GM12878 (cell line): Measurements from ENCODE around the gene AMMECR1.

ENCODE experiments used
- ATF7 ChIP-seq: fragments of 450-650 bp; IDR thresholded peaks from 2 replicates; pipeline ENCODE4 v1.6.1; 2016; ENCODE audit warnings: low read depth, mild to moderate bottlenecking
- CBFB ChIP-seq: IDR thresholded peaks from 2 replicates; pipeline ENCODE4 v1.6.1; 2016; ENCODE audit warnings: antibody characterized with exemption, low read depth
- CHD1 ChIP-seq: IDR thresholded peaks from 2 replicates; pipeline ENCODE4 v1.6.1; 2012; ENCODE audit warnings: low read depth, low read length, improper control_type of control experiment
- EP300 ChIP-seq, 2 experiments: fragments of 150-350 bp in 1 of 2; IDR thresholded peaks; 2 replicates each; pipeline ENCODE4 v1.6.1; 2011 to 2012; ENCODE audit warnings: low read depth in 2 of 2, low read length in 2 of 2, borderline replicate concordance in 1 of 2, improper control_type of control experiment in 1 of 2, inconsistent platforms in 1 of 2; ENCODE audit not compliant: control insufficient read depth in 1 of 2
- JUND ChIP-seq: IDR thresholded peaks from 2 replicates; pipeline ENCODE4 v1.6.1; 2012; ENCODE audit warnings: low read depth, mild to moderate bottlenecking, low read length, improper control_type of control experiment, moderate library complexity
- POLR2AphosphoS5 ChIP-seq: IDR thresholded peaks from 2 replicates; pipeline ENCODE4 v1.6.1; 2011; ENCODE audit warnings: mild to moderate bottlenecking, low read length, inconsistent platforms
- SRF ChIP-seq, 2 experiments: IDR thresholded peaks; 2 replicates each; pipeline ENCODE4 v1.6.1; 2011; ENCODE audit warnings: low read depth in 2 of 2, low read length in 2 of 2, mild to moderate bottlenecking in 1 of 2, moderate library complexity in 1 of 2
- TARDBP ChIP-seq: IDR thresholded peaks from 2 replicates; pipeline ENCODE4 v1.6.1; 2016; ENCODE audit warnings: borderline replicate concordance
- YY1 ChIP-seq: IDR thresholded peaks from 2 replicates; pipeline ENCODE4 v1.6.1; 2011; ENCODE audit warnings: low read depth, mild to moderate bottlenecking, low read length
- TF ChIP-seq, protein P1 (sequence below), 3 experiments: IDR thresholded peaks in 2 of 3; conservative IDR thresholded peaks in 1 of 3; 2 replicates each; pipeline ENCODE4 v1.5.1; 2011; ENCODE audit warnings: low read depth in 3 of 3, low read length in 3 of 3, mild to moderate bottlenecking in 3 of 3, control low read depth in 2 of 3, moderate library complexity in 2 of 3, inconsistent platforms in 1 of 3, mixed read lengths in 1 of 3; ENCODE audit not compliant: control insufficient read depth in 2 of 3, insufficient read depth in 1 of 3; ENCODE audit errors: extremely low read depth in 1 of 3
- TF ChIP-seq, protein P2 (sequence below): IDR thresholded peaks from 2 replicates; pipeline ENCODE4 v1.6.1; 2012; ENCODE audit warnings: mild to moderate bottlenecking, low read depth, low read length
- TF ChIP-seq, protein P3 (sequence below): fragments of 450-650 bp; IDR thresholded peaks from 2 replicates; pipeline ENCODE4 v1.6.1; 2016; ENCODE audit warnings: mild to moderate bottlenecking, moderate library complexity, borderline replicate concordance
- TF ChIP-seq, protein P4 (sequence below): IDR thresholded peaks from 2 replicates; pipeline ENCODE4 v1.6.1; 2012; ENCODE audit warnings: low read depth, low read length, improper control_type of control experiment

DNA sequence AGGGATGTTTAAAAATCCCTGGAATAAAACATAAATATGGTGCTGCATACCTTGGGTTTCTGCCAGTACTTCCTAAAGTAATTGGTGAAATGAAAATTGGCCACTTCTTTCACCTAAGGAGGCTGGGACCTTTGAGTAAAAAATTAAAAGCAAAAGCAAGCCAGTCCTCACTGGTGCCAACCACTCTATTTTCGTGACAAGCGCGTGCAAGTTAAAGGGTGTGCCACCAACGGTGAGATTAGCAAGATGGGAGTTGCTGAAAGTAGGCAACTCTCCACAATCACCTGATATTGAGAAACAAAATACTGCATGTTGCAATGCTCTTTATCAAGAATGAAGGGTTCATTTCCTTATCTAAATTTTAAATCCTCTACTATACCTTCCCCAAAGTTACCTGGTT lies 21.1 kb upstream of the AMMECR1 start:
- TF ChIP-seq EP300 (IDR thresholded peaks at IDR 0.05; ENCODE audit: borderline replicate concordance in 1 of 2, control insufficient read depth in 1 of 2, low read depth in 2 of 2, low read length in 2 of 2) (no peak), ATF7 (no peak), CHD1 (no peak), YY1 (no peak), CBFB (no peak), POLR2AphosphoS5 (no peak), JUND (no peak), TARDBP (no peak), SRF (IDR thresholded peaks at IDR 0.05; ENCODE audit: low read depth in 2 of 2, low read length in 2 of 2) (no peak)
- TF ChIP-seq, protein P1, sequence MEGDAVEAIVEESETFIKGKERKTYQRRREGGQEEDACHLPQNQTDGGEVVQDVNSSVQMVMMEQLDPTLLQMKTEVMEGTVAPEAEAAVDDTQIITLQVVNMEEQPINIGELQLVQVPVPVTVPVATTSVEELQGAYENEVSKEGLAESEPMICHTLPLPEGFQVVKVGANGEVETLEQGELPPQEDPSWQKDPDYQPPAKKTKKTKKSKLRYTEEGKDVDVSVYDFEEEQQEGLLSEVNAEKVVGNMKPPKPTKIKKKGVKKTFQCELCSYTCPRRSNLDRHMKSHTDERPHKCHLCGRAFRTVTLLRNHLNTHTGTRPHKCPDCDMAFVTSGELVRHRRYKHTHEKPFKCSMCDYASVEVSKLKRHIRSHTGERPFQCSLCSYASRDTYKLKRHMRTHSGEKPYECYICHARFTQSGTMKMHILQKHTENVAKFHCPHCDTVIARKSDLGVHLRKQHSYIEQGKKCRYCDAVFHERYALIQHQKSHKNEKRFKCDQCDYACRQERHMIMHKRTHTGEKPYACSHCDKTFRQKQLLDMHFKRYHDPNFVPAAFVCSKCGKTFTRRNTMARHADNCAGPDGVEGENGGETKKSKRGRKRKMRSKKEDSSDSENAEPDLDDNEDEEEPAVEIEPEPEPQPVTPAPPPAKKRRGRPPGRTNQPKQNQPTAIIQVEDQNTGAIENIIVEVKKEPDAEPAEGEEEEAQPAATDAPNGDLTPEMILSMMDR (IDR thresholded peaks at IDR 0.05 in 2 of 3, conservative IDR thresholded peaks at IDR 0.05 in 1 of 3; ENCODE audit: control insufficient read depth in 2 of 3, extremely low read depth in 1 of 3, insufficient read depth in 1 of 3, low read depth in 3 of 3, low read length in 3 of 3) = no peak
- TF ChIP-seq, protein P2, sequence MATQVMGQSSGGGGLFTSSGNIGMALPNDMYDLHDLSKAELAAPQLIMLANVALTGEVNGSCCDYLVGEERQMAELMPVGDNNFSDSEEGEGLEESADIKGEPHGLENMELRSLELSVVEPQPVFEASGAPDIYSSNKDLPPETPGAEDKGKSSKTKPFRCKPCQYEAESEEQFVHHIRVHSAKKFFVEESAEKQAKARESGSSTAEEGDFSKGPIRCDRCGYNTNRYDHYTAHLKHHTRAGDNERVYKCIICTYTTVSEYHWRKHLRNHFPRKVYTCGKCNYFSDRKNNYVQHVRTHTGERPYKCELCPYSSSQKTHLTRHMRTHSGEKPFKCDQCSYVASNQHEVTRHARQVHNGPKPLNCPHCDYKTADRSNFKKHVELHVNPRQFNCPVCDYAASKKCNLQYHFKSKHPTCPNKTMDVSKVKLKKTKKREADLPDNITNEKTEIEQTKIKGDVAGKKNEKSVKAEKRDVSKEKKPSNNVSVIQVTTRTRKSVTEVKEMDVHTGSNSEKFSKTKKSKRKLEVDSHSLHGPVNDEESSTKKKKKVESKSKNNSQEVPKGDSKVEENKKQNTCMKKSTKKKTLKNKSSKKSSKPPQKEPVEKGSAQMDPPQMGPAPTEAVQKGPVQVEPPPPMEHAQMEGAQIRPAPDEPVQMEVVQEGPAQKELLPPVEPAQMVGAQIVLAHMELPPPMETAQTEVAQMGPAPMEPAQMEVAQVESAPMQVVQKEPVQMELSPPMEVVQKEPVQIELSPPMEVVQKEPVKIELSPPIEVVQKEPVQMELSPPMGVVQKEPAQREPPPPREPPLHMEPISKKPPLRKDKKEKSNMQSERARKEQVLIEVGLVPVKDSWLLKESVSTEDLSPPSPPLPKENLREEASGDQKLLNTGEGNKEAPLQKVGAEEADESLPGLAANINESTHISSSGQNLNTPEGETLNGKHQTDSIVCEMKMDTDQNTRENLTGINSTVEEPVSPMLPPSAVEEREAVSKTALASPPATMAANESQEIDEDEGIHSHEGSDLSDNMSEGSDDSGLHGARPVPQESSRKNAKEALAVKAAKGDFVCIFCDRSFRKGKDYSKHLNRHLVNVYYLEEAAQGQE = no peak
- TF ChIP-seq, protein P3, sequence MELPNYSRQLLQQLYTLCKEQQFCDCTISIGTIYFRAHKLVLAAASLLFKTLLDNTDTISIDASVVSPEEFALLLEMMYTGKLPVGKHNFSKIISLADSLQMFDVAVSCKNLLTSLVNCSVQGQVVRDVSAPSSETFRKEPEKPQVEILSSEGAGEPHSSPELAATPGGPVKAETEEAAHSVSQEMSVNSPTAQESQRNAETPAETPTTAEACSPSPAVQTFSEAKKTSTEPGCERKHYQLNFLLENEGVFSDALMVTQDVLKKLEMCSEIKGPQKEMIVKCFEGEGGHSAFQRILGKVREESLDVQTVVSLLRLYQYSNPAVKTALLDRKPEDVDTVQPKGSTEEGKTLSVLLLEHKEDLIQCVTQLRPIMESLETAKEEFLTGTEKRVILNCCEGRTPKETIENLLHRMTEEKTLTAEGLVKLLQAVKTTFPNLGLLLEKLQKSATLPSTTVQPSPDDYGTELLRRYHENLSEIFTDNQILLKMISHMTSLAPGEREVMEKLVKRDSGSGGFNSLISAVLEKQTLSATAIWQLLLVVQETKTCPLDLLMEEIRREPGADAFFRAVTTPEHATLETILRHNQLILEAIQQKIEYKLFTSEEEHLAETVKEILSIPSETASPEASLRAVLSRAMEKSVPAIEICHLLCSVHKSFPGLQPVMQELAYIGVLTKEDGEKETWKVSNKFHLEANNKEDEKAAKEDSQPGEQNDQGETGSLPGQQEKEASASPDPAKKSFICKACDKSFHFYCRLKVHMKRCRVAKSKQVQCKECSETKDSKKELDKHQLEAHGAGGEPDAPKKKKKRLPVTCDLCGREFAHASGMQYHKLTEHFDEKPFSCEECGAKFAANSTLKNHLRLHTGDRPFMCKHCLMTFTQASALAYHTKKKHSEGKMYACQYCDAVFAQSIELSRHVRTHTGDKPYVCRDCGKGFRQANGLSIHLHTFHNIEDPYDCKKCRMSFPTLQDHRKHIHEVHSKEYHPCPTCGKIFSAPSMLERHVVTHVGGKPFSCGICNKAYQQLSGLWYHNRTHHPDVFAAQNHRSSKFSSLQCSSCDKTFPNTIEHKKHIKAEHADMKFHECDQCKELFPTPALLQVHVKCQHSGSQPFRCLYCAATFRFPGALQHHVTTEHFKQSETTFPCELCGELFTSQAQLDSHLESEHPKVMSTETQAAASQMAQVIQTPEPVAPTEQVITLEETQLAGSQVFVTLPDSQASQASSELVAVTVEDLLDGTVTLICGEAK = no peak
- TF ChIP-seq, protein P4, sequence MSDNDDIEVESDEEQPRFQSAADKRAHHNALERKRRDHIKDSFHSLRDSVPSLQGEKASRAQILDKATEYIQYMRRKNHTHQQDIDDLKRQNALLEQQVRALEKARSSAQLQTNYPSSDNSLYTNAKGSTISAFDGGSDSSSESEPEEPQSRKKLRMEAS = no peak
